ENCODE measurements around the gene CDKN1B.
A peak's percentile ranks its signal among the peaks of the same experiment; 100 is the strongest.

The CDKN1B gene

DNA sequence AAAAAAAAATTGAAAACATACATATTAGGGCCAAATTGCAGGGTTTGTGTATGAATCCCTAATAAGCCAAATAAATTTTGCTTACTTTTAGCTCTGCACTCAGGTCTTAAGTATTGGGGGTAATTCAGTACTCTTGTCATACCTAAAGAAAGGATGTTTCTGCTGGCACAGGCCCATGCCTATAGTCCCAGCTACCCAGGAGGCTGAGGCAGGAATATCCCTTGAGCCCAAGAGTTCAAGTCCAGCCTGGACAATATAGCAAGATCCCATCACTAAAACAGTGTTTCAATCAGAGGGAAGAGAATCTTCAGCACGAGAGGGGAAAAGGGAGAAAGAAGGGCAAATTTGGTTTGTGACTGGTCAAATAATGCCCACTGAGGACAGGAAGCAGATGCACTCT lies 17.8 kb upstream of the CDKN1B start:
- no peak overlapping the region for H3K4me3 ChIP-seq (ENCODE audit: low read depth, low read length)
- TF ChIP-seq CTCF (IDR thresholded peaks at IDR 0.05; ENCODE audit: borderline replicate concordance, insufficient read depth, low read depth, low read length) = no peak

DNA sequence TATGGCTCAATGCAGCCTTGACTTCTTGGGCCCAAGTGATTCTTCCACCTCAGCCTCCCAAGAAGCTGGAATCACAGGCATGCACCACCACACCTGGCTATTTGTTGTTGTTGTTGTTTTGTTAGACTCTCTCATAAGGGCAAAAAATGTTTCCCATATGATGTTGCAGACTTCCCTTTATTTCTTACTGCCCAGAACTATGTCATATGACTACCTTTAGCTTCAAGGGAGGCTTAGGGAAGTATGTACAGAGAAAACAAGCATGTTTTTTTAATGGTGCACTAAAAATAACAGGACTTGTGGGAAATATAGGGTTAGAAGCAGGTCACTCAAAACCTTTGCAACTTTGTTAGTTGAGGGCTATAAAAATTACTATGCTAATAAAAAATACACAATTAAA lies 16.9 kb upstream of the CDKN1B start:
- H3K4me3 ChIP-seq (ENCODE audit: low read depth, low read length) = no peak overlapping the region
- TF ChIP-seq CTCF (IDR thresholded peaks at IDR 0.05; ENCODE audit: borderline replicate concordance, insufficient read depth, low read depth, low read length) = no peak

DNA sequence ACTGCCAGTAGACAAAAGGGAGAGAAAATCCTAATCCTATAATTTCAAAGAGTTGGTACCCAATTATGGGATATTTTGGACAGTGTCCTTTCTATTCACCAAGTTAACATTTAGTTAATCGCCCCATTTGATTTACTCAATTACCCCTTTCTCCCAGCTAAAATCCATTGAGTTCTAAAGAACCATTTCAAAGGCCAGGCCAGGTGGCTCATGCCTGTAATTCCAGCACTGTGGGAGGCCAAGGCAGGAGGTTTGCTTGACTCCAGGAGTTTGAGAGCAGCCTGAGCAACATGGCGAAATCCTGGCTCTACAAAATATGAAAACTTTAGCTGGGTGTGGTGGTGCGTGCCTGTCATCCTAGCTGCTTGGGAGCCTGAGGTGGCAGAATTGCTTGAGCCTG lies 15.7 kb upstream of the CDKN1B start:
- H3K4me3 ChIP-seq (ENCODE audit: low read depth, low read length) = no peak overlapping the region
- no peak for TF ChIP-seq CTCF (IDR thresholded peaks at IDR 0.05; ENCODE audit: borderline replicate concordance, insufficient read depth, low read depth, low read length)

GRCh38 chr12:12704593-12705230 lies 12.5 kb upstream of the CDKN1B start:
- peak; percentile 67 for TF ChIP-seq CTCF (IDR thresholded peaks at IDR 0.05; ENCODE audit: borderline replicate concordance, insufficient read depth, low read depth, low read length)
- no peak overlapping the region for H3K4me3 ChIP-seq (ENCODE audit: low read depth, low read length)

DNA sequence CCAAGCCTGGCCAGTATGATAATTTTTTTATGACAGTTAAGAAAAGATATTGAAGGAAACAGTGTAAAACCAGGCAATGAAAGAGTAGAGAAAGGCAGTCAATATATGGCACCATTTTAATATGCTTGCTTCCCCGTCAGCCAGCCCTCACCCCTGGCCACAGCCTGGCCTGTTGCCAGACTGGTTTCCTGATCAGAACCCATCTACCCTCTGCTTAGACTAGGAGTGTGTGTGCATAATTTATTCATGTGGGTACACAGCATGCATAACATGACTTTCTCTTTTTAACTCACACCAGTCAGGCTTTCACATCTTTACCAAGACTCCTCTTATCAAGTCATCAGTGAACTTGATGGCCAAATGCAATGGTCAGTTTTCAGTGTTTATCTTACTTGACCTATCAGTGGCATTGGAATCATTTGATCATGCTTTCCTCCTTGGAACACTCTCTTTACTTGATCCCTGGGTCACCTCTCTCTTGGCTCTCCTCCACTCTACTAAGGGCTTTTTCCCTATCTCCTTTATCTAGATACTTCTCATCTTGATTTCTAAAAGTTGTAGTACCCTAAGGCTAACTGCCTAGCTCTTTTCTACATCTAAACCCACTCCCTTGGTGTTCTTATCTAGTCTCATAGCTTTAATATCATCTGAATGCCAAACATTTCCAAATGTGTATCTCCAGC lies 11.2 kb upstream of the CDKN1B start:
- no peak overlapping the region for H3K4me3 ChIP-seq (ENCODE audit: low read depth, low read length)
- no peak for TF ChIP-seq CTCF (IDR thresholded peaks at IDR 0.05; ENCODE audit: borderline replicate concordance, insufficient read depth, low read depth, low read length)

DNA sequence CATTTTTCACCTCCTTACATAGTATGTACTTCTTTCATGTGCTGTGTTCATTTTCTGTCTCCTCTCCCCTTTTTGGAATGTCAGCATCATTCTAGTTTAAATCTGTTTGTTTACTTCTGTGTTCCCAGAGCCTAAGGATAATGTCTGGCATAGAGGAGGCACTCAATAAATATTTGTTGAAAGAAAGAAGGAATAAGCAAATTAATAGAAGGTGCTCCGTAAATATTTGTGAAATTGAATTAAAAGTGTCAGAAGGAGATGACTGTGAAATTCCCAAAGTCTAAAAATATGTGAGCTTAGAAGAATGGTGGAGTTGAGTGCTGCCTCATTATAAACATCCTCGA lies 3.3 kb upstream of the CDKN1B start:
- no peak overlapping the region for H3K4me3 ChIP-seq (ENCODE audit: low read depth, low read length)

More for the DNA sequence above, 3.3 kb upstream of the CDKN1B start:
- no peak for TF ChIP-seq CTCF (IDR thresholded peaks at IDR 0.05; ENCODE audit: borderline replicate concordance, insufficient read depth, low read depth, low read length)
